Thymus (tissue), 11 donors: ENCODE results near the gene LHFPL6. TPM values are rescaled to one million over a fixed set of nuclear protein-coding genes. Genes with fewer than 3 reads are reported as not detected.

Source experiments
- DNase-seq, 9 donors: peaks; one replicate each; pipeline ENCODE4 v3.0.0-alpha.2; 2013; ENCODE audit warnings: low spot score in 9 of 9, low read depth in 6 of 9, missing footprints in 1 of 9
- H3K27ac ChIP-seq, 2 donors: one replicate each; pipeline ENCODE4 v1.5.1; 2013; ENCODE audit warnings: control low read depth in 1 of 2, low read depth in 1 of 2, low read length in 1 of 2, mild to moderate bottlenecking in 1 of 2, moderate library complexity in 1 of 2
- H3K27me3 ChIP-seq, 2 donors: one replicate each; pipeline ENCODE4 v1.5.1; 2013; ENCODE audit warnings: low read length in 1 of 2; ENCODE audit not compliant: control insufficient read depth in 2 of 2, insufficient read depth in 1 of 2
- H3K36me3 ChIP-seq, 2 donors: one replicate each; pipeline ENCODE4 v1.5.1; 2013; ENCODE audit warnings: low read length in 1 of 2, mild to moderate bottlenecking in 1 of 2, moderate library complexity in 1 of 2; ENCODE audit not compliant: control insufficient read depth in 2 of 2, insufficient read depth in 2 of 2
- H3K4me1 ChIP-seq, 2 donors: one replicate each; pipeline ENCODE4 v1.5.1; 2013; ENCODE audit warnings: low read length in 2 of 2; ENCODE audit not compliant: control insufficient read depth in 2 of 2, insufficient read depth in 2 of 2
- H3K4me3 ChIP-seq, 2 donors: one replicate each; pipeline ENCODE4 v1.5.1; 2013; ENCODE audit warnings: low read length in 2 of 2, control low read depth in 1 of 2, mild to moderate bottlenecking in 1 of 2
- H3K9me3 ChIP-seq, 2 donors: one replicate each; pipeline ENCODE4 v1.5.1; 2013; ENCODE audit warnings: low read length in 1 of 2, mild to moderate bottlenecking in 1 of 2; ENCODE audit not compliant: control insufficient read depth in 2 of 2, insufficient read depth in 1 of 2
- WGBS: extraction: QIAGEN DNeasy Blood & Tissue Kit; methylation state at CpG from one replicate; pipeline ENCODE4 v1.1.7; 2013; 5-methylcytosine and 5-hydroxymethylcytosine counted together
- polyA plus RNA-seq: library from polyadenylated mRNA; stranded (reverse); fragments of 200-250 nt; gene quantifications from one replicate; pipeline ENCODE4 v1.2.3, GENCODE V29; 2013
- total RNA-seq: library from RNA; stranded (reverse); fragments of 120-200 nt; gene quantifications from one replicate; pipeline ENCODE4 v1.2.4, GENCODE V29; 2013
- donor health status: healthy.

LHFPL6 gene
- total and polyA plus RNA-seq, 2 donors, result 9.1 to 14.9 TPM

- H3K9me3 ChIP-seq, result no peaks in the 10 kb centered on the region
- H3K27ac ChIP-seq, result no peak overlapping the region
- no peak for DNase-seq
- no peaks in the 10 kb centered on the region for H3K27me3 ChIP-seq
- H3K4me1 ChIP-seq, result no peaks in the 10 kb centered on the region
- H3K36me3 ChIP-seq, result no peaks in the 10 kb centered on the region
- WGBS, result 84% methylated on average over 1 of the region's 1 CpG
- no peak overlapping the region for H3K4me3 ChIP-seq
Observed at GRCh38 chr13:39586151-39586550, 16.8 kb downstream of the LHFPL6 start.

- Histone ChIP-seq H3K27me3 (no peaks in the 10 kb centered on the region), H3K9me3 (no peaks in the 10 kb centered on the region), H3K36me3 (no peaks in the 10 kb centered on the region), H3K4me1 (no peaks in the 10 kb centered on the region), H3K4me3 (no peak overlapping the region), H3K27ac (no peak overlapping the region)
- 65% methylated on average over 3 of the region's 3 CpGs for whole genome bisulfite sequencing
- no peak for DNase-seq
Observed at GRCh38 chr13:39585219-39585618, 17.8 kb downstream of the LHFPL6 start.

- DNase-seq, result no peak
- 96% methylated on average over 5 of the region's 5 CpGs for WGBS
- no peak overlapping the region for H3K4me3 ChIP-seq
Observed at GRCh38 chr13:39580881-39581575, 22.0 kb downstream of the LHFPL6 start.

DNA sequence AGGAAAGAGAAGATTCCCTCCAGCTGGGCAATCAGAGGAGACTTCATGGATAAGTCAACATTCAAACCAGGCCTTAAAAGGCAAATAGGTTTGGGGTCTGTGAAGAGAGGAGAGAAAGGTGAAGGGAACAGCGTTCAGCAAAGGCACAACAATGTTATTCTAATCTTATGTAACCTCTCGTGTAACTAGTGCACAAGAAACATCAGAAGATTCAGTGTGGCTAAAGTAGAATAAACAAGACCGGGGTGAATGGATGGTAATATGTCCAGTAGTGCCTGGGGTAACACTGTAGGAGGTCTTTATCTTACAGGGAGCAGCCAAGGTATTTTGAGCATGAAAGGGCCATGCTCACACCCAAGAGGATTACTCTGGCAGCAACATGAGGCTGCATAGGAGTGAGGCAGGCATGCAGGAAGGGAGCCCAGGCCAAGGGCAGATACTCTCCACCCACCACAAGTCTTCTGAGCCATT lies 24.1 kb downstream of the LHFPL6 start:
- Histone ChIP-seq H3K9me3 (no peaks in the 10 kb centered on the region), H3K27ac (no peak overlapping the region), H3K4me1 (no peaks in the 10 kb centered on the region), H3K36me3 (no peaks in the 10 kb centered on the region), H3K27me3 (no peaks in the 10 kb centered on the region), H3K4me3 (no peak overlapping the region)
- DNase-seq, result no peak
- 93% methylated on average over 3 of the region's 3 CpGs for WGBS

More at GRCh38 chr13:39580881-39581575, 22.0 kb downstream of the LHFPL6 start:
- Histone ChIP-seq H3K27ac (no peak overlapping the region), H3K4me1 (no peaks in the 10 kb centered on the region), H3K36me3 (no peaks in the 10 kb centered on the region), H3K9me3 (no peaks in the 10 kb centered on the region), H3K27me3 (no peaks in the 10 kb centered on the region)

DNA sequence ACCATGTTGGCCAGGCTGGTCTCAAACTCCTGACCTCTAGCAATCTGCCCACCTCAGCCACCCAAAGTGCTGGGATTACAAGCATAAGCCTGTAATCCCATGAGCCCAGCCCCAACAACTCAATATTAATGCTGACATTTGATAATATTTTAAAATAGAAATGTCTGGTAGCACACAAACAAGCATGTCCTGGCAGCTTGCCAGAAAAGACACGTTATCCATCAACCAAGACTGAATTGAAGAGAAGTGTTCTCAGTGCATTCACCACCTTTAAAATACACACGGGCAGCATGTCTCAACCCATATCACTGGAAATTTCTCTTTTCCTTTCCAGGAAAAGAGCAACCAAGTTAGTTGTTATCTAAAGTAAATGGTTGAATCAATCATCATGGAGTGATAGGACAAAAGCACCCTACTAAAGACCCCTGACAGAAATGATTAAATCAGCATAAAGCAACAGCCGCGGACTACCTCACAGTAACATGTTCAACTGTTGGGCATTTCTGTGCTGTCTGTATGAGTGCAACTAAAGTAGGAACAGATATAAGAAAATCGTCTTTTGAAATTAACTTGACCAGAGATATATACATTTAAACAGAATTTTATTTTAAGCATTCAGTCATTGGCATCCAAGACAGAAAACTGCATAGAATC lies 25.0 kb downstream of the LHFPL6 start:
- no peak for DNase-seq
- no peaks in the 10 kb centered on the region for H3K4me1 ChIP-seq
- H3K36me3 ChIP-seq, result no peaks in the 10 kb centered on the region
- no peak overlapping the region for H3K4me3 ChIP-seq
- no peaks in the 10 kb centered on the region for H3K27me3 ChIP-seq
- H3K9me3 ChIP-seq, result no peaks in the 10 kb centered on the region
- H3K27ac ChIP-seq, result no peak overlapping the region
- WGBS, result 95% methylated on average over 5 of the region's 5 CpGs

- WGBS, result 93% methylated on average over 2 of the region's 2 CpGs
- DNase-seq, result no peak
- Histone ChIP-seq H3K4me3 (no peak overlapping the region), H3K36me3 (no peaks in the 10 kb centered on the region), H3K9me3 (no peaks in the 10 kb centered on the region), H3K27me3 (no peaks in the 10 kb centered on the region), H3K27ac (no peak overlapping the region), H3K4me1 (no peaks in the 10 kb centered on the region)
Observed at GRCh38 chr13:39577203-39577602, 25.8 kb downstream of the LHFPL6 start.

DNA sequence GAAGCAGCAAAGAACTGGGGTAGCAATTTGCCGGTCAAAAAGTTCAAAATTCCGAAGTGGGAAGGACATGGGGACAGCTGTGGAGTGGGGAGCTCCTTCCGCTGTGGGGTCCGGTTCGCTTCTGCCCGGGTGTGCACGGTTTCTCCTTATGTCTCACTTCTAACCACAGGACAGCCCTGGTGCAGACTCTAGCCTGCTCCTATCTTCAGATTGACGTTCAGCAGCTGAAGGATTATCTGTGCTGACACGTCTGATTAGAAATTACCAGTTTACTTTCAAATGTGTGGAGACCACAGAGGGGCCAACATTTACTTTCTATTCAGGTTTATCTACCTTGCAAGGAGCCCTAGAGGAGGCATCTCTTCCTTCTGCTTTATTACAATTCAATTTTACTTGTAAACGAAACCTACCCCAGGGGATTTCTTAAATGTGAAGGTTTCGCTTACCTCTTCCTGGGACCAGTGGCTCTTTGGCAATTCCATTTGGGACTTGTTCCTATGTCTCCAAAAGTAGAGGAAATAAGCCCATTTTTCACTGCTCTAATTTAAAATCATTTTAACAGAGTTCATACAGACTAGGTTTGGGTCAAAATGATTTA lies 27.3 kb downstream of the LHFPL6 start:
- WGBS, result 95% methylated on average over 11 of the region's 11 CpGs
- Histone ChIP-seq H3K27me3 (no peaks in the 10 kb centered on the region), H3K9me3 (no peaks in the 10 kb centered on the region), H3K4me3 (no peak overlapping the region), H3K36me3 (no peaks in the 10 kb centered on the region), H3K4me1 (no peaks in the 10 kb centered on the region), H3K27ac (no peak overlapping the region)
- no peak for DNase-seq

GRCh38 chr13:39571502-39572092 lies 31.4 kb downstream of the LHFPL6 start:
- no peaks in the 10 kb centered on the region for H3K27me3 ChIP-seq
- H3K36me3 ChIP-seq, result no peaks in the 10 kb centered on the region
- no peaks in the 10 kb centered on the region for H3K4me1 ChIP-seq
- 98% methylated on average over 15 of the region's 15 CpGs for WGBS
- no peak overlapping the region for H3K4me3 ChIP-seq
- H3K27ac ChIP-seq, result no peak overlapping the region
- no peaks in the 10 kb centered on the region for H3K9me3 ChIP-seq
- no peak for DNase-seq

DNA sequence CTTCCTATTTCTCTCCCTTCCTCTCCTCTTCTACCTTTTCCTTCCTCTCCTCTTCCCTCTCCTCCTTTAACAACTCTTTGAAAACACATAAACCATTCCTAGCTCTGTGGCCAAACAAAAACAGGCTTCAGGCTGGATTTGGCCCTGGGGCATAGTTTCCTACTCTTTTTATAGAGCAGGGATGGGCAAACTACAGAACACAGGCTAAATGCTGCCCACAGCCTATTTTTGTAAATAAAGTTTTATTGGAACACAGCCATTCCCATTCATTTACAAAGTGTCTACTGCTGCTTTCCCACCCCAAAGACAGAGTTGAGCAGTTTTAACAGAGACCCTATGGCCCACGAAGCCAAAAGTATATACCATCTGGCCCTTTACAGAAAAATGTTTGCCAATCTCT lies 35.4 kb downstream of the LHFPL6 start:
- Histone ChIP-seq H3K27me3 (no peaks in the 10 kb centered on the region), H3K36me3 (no peaks in the 10 kb centered on the region), H3K9me3 (no peaks in the 10 kb centered on the region), H3K4me3 (no peak overlapping the region), H3K27ac (no peak overlapping the region), H3K4me1 (no peaks in the 10 kb centered on the region)
- DNase-seq, result no peak
- 86% methylated on average over 1 of the region's 1 CpG for WGBS
